Posterior cingulate gyrus (tissue), 11 donors: Measurements from ENCODE around the gene P4HTM.

Source experiments
- DNase-seq, 10 donors: peaks; one replicate each; pipeline versions ENCODE4 v3.0.0 to v3.0.0-alpha.2; 2020 to 2021; ENCODE audit warnings: mixed read lengths in 3 of 10
- intact Hi-C: fragments of 100-400 bp; cut with DNase I; formaldehyde crosslinking; loops from one replicate; pipeline ENCODE4 v1.15.1; 2023

P4HTM gene

GRCh38 chr3:48983096-48983495 lies 6.9 kb upstream of the P4HTM start:
- peak in 2 of 10 donors; percentile 35 to 40 for DNase-seq
- intact Hi-C loops: no loop called here

GRCh38 chr3:48984663-48985062 lies 5.4 kb upstream of the P4HTM start:
- DNase-seq: no peak
- intact Hi-C loops: no loop called here

DNA sequence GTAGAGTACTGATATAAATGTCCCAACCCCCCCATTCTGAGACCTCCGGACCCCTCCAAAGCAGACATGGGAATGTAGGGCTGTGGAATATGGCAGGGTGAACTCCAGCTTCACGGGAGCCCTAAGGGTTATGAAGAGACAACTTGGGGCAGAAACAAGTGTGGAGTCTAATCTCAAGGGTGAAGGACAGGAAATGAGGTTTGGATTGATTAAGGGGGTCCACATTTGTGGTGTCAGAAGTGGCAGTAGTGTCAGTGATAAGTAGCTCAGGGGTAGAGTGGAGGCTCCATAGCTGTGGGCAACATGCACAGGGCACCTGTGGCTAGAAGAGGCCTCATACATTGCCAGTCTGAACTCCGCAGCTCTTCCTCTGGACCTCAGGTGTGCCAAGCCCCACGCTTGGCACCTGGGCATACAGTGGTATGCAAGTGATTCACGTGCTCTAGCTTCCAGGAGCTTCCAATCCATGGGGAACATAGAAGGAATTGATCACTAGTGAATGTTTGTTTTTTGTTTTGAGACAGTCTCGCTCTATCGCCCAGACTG lies 4.1 kb upstream of the P4HTM start:
- no peak for DNase-seq
- intact Hi-C loops: no loop called here

GRCh38 chr3:48989126-48989795 lies 780 bp upstream of the P4HTM start:
- peak in 2 of 10 donors; percentile 41 to 66 for DNase-seq
- intact Hi-C loops: no loop called here

- peak in 5 of 10 donors; percentile 30 to 90 (median 68) for DNase-seq
- intact Hi-C loops: loop anchor here (2.0 kb wide), 2 partner anchors 16 to 72 kb away; partner anchors contain the start of genes ARIH2 and WDR6
Measured at GRCh38 chr3:48990636-48991469, 812 bp downstream of the P4HTM start.

DNA sequence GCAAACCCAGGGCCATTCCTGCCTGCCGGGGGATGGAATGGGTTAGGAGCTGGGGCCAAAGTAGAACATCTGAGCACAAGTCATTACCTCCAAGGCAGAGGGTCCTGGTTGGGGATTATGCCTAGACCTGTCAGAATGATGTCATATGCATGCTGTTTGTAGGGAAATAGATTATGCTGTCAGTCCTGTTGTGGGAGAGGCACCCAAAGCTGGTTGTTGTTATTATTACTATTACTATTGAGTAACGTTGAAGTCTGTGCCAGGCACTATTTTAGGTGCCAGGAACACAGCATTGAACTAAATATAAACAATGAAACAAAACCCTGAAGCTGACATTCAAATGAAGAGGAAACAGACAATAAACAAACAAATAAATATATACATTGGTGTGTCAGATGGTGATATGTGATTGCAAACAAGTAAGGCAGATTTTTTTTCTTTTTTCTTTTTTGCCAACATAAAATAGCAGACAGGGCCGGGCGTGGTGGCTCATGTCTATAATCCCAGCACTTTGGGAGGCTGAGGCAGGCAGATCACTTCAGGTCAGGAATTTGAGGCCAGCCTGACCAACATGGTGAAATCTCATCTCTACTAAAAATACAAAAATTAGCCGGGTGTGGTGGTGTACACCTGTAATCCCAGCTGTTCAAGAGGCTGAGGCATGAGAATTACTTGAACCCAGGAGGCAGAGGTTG lies 2.0 kb downstream of the P4HTM start:
- intact Hi-C loops: loop anchor here (2.0 kb wide), 2 partner anchors 15 to 73 kb away; partner anchors contain the start of genes ARIH2 and WDR6
- peak in 3 of 10 donors; percentile 50 to 60 (median 56) for DNase-seq

DNA sequence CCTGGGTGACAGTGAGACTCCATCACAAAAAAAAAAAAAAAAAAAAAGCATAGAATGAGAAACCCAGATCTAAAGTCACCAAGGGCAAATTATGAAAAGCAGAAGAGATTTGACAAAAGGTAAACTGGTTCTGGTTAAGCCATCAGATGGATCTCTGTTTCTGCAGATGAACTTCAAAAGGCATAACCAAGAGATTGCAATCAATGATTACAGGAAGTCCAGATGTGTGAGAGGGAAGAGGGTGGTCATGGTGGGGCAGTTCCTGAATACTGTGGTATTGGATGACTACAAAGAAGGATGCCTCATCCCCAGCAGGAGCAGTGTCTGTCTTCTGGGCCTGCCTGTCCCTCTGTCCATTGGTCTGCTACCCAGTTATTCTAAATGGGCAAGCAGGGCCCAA lies 3.8 kb downstream of the P4HTM start:
- intact Hi-C loops: no loop called here

GRCh38 chr3:48996640-48997039 lies 6.6 kb downstream of the P4HTM start:
- intact Hi-C loops: no loop called here
- peak in 2 of 10 donors; percentile 26 to 54 for DNase-seq

More for the DNA sequence above, 3.8 kb downstream of the P4HTM start:
- DNase-seq: no peak

DNA sequence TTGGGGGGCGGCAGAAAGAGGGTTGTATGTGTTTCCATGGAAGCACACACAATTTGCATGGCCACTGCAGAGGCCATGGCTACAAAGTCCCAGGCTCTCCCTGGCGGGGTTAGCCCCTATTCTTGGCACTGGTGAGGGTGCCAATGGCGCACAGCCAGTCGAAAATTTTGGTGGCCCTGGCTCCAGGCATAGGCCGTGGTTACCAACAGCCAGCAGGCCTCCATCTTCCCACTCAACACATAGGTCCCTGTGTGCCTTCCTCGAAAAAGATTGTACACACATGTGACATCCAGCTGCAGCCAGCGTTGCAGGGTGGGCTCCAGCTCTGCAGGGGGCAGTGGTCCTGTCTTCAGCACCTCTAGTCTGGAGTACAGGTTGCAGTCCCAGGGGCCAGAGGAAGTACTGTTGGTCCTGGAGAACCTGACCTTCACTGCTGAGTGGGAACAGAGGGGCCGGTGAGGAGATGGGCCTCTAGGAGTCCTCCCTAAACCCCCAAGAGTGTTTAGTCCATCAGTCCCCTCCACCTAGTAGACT lies 7.1 kb downstream of the P4HTM start:
- intact Hi-C loops: no loop called here
- DNase-seq: peak in 2 of 10 donors; percentile 38 to 62

GRCh38 chr3:48997714-48998637 lies 7.9 kb downstream of the P4HTM start:
- DNase-seq: peak in 7 of 10 donors; percentile 60 to 94 (median 72)
- intact Hi-C loops: no loop called here

DNA sequence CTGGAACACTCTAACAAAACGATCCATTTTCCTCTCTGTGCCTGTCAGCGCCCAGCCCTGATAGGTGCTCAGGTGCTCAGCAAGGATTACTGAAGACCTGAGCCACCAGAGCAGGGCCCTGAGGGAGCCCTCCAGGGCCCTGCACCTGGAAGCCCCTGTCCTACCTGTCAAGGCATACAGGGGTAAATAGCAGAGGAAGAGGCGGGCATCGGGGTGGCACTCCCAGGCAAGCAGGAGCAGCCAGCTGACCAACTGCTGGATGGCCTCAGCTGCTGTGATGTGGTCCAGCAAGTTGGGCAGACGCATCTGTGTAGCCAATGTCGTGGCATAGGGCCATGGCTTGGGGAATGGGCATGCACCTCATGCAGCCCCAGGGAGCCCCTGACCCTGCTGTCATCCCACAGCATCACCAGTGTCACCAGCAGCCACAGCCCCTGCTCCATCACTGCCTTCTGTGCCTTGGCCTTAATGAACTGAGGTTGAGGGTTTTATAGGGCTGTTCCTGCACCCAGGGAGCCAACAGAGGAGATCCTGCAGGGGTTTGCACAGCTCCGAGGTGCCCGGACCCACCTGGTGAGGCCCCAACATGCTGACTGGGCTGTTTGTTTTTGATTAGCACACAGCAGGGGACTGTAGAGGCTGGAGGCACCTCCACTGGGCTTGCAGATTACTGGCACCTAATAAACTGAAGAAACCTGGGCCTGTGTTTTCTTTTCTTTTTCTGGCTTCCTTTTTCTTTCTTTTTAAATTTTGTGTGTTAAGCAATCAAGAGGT lies 9.2 kb downstream of the P4HTM start:
- peak in 1 of 10 donors; percentile 73 for DNase-seq
- intact Hi-C loops: no loop called here

GRCh38 chr3:49001155-49001554 lies 11.1 kb downstream of the P4HTM start:
- intact Hi-C loops: no loop called here
- no peak for DNase-seq

DNA sequence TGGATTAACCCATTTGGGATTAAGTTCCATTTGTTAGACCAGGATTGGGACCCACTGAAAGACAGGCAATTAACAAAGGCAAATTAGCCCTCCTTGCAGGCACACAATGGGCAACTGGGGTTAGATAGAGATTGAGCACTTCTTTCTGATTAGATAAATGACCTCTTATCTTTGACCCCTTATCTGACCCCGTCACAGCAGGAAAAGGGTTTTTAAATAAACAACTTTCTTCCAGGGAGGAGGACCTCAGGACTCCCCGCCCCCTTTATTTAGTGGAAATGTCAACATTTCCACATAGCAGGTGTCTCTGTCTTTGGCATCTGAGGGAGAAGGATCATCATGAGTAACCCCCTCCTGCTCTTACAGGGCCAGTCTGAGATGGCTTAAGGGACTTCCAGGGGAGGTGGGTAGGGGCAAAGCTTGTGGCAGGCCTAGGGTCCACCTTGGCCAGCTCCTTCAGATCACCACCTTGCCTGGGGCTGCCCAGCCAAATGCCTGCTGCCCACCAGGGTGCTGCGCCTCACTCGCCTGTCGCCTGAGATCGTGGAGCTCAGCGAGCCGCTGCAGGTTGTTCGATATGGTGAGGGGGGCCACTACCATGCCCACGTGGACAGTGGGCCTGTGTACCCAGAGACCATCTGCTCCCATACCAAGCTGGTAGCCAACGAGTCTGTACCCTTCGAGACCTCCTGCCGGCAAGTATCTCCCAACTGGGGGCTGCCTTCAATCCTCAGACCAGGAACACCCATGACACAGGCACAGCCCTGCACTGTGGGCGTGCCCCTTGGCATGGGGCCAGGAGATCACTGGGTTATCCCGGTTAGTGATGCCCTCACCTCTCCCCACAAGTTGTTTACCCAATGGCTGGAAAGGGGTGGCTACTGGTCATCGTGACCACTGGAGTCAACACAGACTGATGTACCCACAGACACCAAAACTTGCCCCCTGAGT lies 14.6 kb downstream of the P4HTM start:
- intact Hi-C loops: no loop called here
- no peak for DNase-seq

DNA sequence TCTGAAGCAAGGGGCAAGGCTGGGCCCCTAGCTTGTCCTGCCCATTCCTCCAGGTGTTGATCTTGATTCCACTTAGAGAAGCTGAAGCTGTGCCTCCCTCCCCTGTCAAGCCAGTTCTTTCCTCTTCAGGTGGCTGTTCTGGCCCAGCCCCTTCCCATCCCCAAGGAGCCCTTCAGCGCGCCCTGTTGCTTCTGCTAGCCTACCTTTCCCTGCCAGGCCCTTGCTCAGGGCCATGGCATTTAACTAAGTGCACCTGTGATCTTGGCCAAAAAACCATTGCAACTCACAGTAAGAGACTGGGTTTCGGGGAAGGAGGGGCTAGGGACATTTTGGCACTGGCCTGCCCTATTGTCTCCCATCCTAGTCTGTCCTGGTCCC lies 15.3 kb downstream of the P4HTM start:
- intact Hi-C loops: no loop called here
- no peak for DNase-seq

GRCh38 chr3:49005998-49006397 lies 16.0 kb downstream of the P4HTM start:
- no peak for DNase-seq
- intact Hi-C loops: loop anchor here (2.0 kb wide), 1 partner anchor 15 kb away; the partner anchor contains the start of gene P4HTM

DNA sequence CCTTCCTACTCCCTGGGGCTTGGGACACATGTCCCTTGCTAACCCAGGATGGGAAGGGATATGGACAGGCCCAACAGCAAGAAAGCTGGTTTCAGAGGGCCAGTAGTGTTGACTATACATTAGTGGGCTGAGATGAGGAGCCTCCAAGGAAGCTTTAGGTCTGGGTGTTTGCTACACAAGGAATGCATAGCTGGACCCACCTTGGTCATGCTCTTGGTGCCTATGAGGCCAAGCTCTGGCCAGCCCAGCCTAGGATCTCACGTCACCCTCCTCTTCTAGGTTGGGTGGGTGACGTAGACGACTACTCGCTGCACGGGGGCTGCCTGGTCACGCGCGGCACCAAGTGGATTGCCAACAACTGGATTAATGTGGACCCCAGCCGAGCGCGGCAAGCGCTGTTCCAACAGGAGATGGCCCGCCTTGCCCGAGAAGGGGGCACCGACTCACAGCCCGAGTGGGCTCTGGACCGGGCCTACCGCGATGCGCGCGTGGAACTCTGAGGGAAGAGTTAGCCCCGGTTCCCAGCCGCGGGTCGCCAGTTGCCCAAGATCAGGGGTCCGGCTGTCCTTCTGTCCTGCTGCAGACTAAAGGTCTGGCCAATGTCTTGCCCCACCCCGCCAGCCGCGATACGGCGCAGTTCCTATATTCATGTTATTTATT lies 16.5 kb downstream of the P4HTM start:
- DNase-seq: peak in 2 of 10 donors; percentile 40 to 91
- intact Hi-C loops: loop anchor here (2.0 kb wide), 1 partner anchor 16 kb away; the partner anchor contains the start of gene P4HTM
